ENCODE measurements around the gene C9orf85. TPM values are rescaled to one million over a fixed set of nuclear protein-coding genes. Genes with fewer than 3 reads are reported as not detected.

C9orf85 gene
- total RNA-seq, 1 experiment from 2014 or later: 9.4 TPM

- H3K9me3 ChIP-seq: no peaks in the 10 kb centered on the region
- no peaks in the 10 kb centered on the region for H3K27me3 ChIP-seq
- DNase-seq: peak; percentile 63
- H3K36me3 ChIP-seq: no peaks in the 10 kb centered on the region
- H3K4me3 ChIP-seq: no peak overlapping the region
These were observed 111.4 kb downstream of the C9orf85 start for GRCh38 chr9:72022841-72023240.

Other genes with a start within 250 kb of the C9orf85 start
- gene CEMIP2, start 143.1 kb upstream of the C9orf85 start, total RNA-seq (2014; rRNA removed; shearing (Covaris generic); ENCODE audit: low replicate concordance): 0.30 and 7.8 TPM in 2 replicates
- gene ABHD17B, start 446 bp upstream of the C9orf85 start, total RNA-seq (2014; rRNA removed; shearing (Covaris generic); ENCODE audit: low replicate concordance): 10.8 and 11.4 TPM in 2 replicates
- not detected in 2 replicates for gene C9orf57, start 149.0 kb downstream of the C9orf85 start, total RNA-seq (2014; rRNA removed; shearing (Covaris generic); ENCODE audit: low replicate concordance)
- gene GDA, start 237.8 kb downstream of the C9orf85 start, total RNA-seq (2014; rRNA removed; shearing (Covaris generic); ENCODE audit: low replicate concordance): not detected in 2 replicates